B cell (primary cell): ENCODE data around the gene KPNA3.

Experiments
- CTCF ChIP-seq: fragments of 200-600 bp; IDR thresholded peaks from one replicate; pipeline ENCODE4 v1.8.0; 2022; ENCODE audit warnings: antibody characterized with exemption, mild to moderate bottlenecking
- EZH2 ChIP-seq: IDR thresholded peaks from 2 replicates; pipeline ENCODE4 v1.6.1; 2012; ENCODE audit warnings: borderline replicate concordance, low read depth, mild to moderate bottlenecking, moderate library complexity, low read length; ENCODE audit not compliant: insufficient read depth, poor library complexity, severe bottlenecking

DNA sequence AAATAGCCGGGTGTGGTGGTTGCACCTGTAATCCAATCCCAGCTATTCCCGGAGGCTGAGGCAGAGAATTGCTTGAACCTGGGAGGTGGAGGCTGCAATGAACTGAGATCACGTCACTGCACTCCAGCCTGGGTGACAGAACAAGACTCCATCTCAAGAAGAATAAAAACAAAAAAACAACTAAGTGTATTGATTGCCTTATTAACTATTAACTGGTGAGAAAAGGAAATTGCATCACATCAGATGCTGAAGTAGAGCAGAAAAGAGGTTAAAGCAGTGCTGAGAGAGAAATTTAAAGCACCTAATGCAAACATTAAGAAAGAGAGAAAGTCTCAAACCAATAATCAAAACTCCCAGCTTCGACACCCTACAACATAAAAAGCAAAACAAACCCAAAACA lies 38.3 kb downstream of the KPNA3 start:
- TF ChIP-seq CTCF = no peak
- TF ChIP-seq EZH2 = no peak
